HepG2 (cell line): ENCODE data around the gene PIGR. TPM values are rescaled to one million over a fixed set of nuclear protein-coding genes. Genes with fewer than 3 reads are reported as not detected.
A peak's percentile ranks its signal among the peaks of the same experiment; 100 is the strongest.

Experiments used
- CCDC6 ChIP-seq: sonication (generic); formaldehyde crosslinking; IDR thresholded peaks from 2 replicates; pipeline ENCODE4 v1.8.1; 2022; ENCODE audit warnings: mild to moderate bottlenecking, missing genetic modification reagents, moderate library complexity
- GABPB1 ChIP-seq: IDR thresholded peaks from 2 replicates; pipeline ENCODE4 v1.6.1; 2016; ENCODE audit warnings: mild to moderate bottlenecking, missing genetic modification reagents, moderate library complexity, missing compliant biosample characterization
- MAZ ChIP-seq, 2 experiments: sonication (generic) in 1 of 2; formaldehyde crosslinking in 1 of 2; IDR thresholded peaks; 2 replicates each; pipeline versions ENCODE4 v1.5.0 to v1.6.1; 2012 to 2020; ENCODE audit warnings: low read depth in 2 of 2, mild to moderate bottlenecking in 2 of 2, borderline replicate concordance in 1 of 2, improper control_type of control experiment in 1 of 2, low read length in 1 of 2, missing genetic modification reagents in 1 of 2, moderate library complexity in 1 of 2
- MED13 ChIP-seq: sonication (generic); formaldehyde crosslinking; IDR thresholded peaks from 2 replicates; pipeline ENCODE4 v1.5.0; 2020; ENCODE audit warnings: missing genetic modification reagents
- RAD21 ChIP-seq: fragments of 450-650 bp; formaldehyde crosslinking; IDR thresholded peaks from 2 replicates; pipeline ENCODE4 v1.5.0; 2020; ENCODE audit warnings: mild to moderate bottlenecking
- TRIM24 ChIP-seq: sonication (generic); formaldehyde crosslinking; IDR thresholded peaks from 2 replicates; pipeline ENCODE4 v1.8.0; 2022; ENCODE audit warnings: mild to moderate bottlenecking, missing genetic modification reagents
- ZC3H13 ChIP-seq: sonication (generic); formaldehyde crosslinking; IDR thresholded peaks from 2 replicates; pipeline ENCODE4 v1.8.1; 2023; ENCODE audit warnings: mild to moderate bottlenecking, missing genetic modification reagents, moderate library complexity
- ZFX ChIP-seq: sonication (generic); formaldehyde crosslinking; IDR thresholded peaks from 2 replicates; pipeline ENCODE4 v1.4.0; 2020; ENCODE audit warnings: mild to moderate bottlenecking, low read depth, missing genetic modification reagents, moderate library complexity
- ZNF441 ChIP-seq: sonication (generic); formaldehyde crosslinking; IDR thresholded peaks from 2 replicates; pipeline ENCODE4 v1.7.0; 2021; ENCODE audit warnings: missing genetic modification reagents, borderline replicate concordance
- ZNF451 ChIP-seq: sonication (generic); formaldehyde crosslinking; IDR thresholded peaks from 2 replicates; pipeline ENCODE4 v1.5.0; 2020; ENCODE audit warnings: mild to moderate bottlenecking, missing genetic modification reagents
- ZNF547 ChIP-seq: sonication (generic); formaldehyde crosslinking; IDR thresholded peaks from 2 replicates; pipeline ENCODE4 v1.5.1; 2020; ENCODE audit warnings: mild to moderate bottlenecking, missing genetic modification reagents
- ZNF552 ChIP-seq: sonication (generic); formaldehyde crosslinking; IDR thresholded peaks from 2 replicates; pipeline ENCODE4 v1.9.0; 2022; ENCODE audit warnings: missing genetic modification reagents, mild to moderate bottlenecking, borderline replicate concordance
- ZNF792 ChIP-seq: IDR thresholded peaks from 2 replicates; pipeline ENCODE4 v1.6.1; 2016
- polyA plus RNA-seq, 8 experiments: library from polyadenylated mRNA; depleted of rRNA in 3 of 8; stranded (reverse) in 7 of 8; unstranded in 1 of 8; fragments of >200 nt; fragmentation: Illumina TruSeq in 4 of 8; extraction: Trizol in 4 of 8; gene quantifications; 2 replicates each; pipeline versions ENCODE4 v1.2.1 to v1.2.3, GENCODE V29; 2011 to 2016; ENCODE audit warnings: low read depth in 4 of 8, missing spikeins in 1 of 8, mixed read lengths in 1 of 8; ENCODE audit not compliant: insufficient read depth in 1 of 8
- total RNA-seq, 5 experiments: library from RNA; depleted of rRNA; stranded (reverse); fragments of >200 nt; fragmentation: Illumina TruSeq; extraction: Trizol; gene quantifications; 2 replicates each; pipeline ENCODE4 v1.2.3, GENCODE V29; 2016; ENCODE audit warnings: low read depth in 1 of 5
- TF ChIP-seq, protein P1 (sequence below): sonication (generic); formaldehyde crosslinking; IDR thresholded peaks from 2 replicates; pipeline ENCODE4 v1.4.0; 2020; ENCODE audit warnings: missing genetic modification reagents, borderline replicate concordance
- TF ChIP-seq, protein P2 (sequence below): sonication (generic); formaldehyde crosslinking; IDR thresholded peaks from 2 replicates; pipeline ENCODE4 v1.4.0; 2020; ENCODE audit warnings: missing genetic modification reagents
- TF ChIP-seq, protein P3 (sequence below): sonication (generic); formaldehyde crosslinking; IDR thresholded peaks from 2 replicates; pipeline ENCODE4 v1.5.1; 2020; ENCODE audit warnings: mild to moderate bottlenecking, missing genetic modification reagents, moderate library complexity
- TF ChIP-seq, protein P4 (sequence below), 2 experiments: sonication (generic) in 1 of 2; formaldehyde crosslinking in 1 of 2; IDR thresholded peaks; 2 replicates each; pipeline versions ENCODE4 v1.6.1 to v1.9.0; 2014 to 2022; ENCODE audit warnings: antibody characterized with exemption in 1 of 2, borderline replicate concordance in 1 of 2, inconsistent platforms in 1 of 2, low read depth in 1 of 2, missing genetic modification reagents in 1 of 2

The PIGR gene
- total and polyA plus RNA-seq, 2 of the 13 experiments (the other 11 are each of a cell fraction or from before 2014, with no cell fraction given): not detected

DNA sequence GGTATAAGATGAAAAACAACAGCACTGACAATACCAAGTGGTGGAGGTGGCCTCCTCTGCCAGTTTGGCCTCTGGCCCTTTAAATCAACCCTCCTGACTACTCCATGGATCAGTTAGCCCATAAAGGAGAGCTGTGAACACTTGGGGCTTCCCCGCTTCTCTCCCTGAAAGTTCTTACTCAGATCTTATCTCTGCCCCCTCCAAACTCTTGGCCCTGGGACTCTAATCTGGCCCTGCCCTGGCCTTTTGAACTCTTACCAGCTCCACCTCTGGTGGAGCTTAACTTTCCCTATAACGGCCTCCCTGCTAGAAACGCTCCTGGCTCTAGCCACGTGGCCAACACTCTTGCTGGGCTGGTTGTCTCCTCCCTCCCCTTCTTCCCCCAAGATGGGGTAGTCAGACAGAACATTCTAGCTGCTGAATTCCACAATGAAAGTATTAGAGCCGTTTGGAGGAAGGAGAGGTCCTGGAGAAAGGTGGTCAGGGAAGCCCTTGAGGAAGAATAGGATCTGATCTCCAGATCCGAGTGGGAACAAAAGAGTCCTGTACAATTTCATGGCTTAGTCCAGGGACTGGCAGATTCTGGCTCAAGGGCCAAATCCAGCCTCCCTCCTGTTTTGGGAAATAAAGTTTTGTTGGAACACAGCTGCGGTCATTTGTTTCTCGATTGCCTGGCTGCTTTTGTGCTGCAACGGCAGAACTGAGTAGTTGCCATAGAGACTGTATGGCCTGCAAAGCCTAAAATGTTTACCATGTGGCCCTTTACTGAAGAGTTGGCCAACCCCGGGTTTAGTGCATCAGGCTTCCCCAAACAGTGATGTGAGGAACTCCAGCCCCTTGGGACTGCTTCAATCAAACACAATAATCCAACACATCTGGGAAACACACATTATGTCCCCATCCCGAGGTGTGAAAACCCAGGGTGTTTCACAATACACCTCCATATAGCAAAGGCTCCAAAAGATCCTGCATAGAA is 9.5 kb upstream of the PIGR start (continued):
- TF ChIP-seq, protein P1, sequence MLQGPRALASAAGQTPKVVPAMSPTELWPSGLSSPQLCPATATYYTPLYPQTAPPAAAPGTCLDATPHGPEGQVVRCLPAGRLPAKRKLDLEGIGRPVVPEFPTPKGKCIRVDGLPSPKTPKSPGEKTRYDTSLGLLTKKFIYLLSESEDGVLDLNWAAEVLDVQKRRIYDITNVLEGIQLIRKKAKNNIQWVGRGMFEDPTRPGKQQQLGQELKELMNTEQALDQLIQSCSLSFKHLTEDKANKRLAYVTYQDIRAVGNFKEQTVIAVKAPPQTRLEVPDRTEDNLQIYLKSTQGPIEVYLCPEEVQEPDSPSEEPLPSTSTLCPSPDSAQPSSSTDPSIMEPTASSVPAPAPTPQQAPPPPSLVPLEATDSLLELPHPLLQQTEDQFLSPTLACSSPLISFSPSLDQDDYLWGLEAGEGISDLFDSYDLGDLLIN: no peak
- TF ChIP-seq CCDC6: 0 out of 2 replicates have a peak, but pooled peaks have one; percentile 35
- TF ChIP-seq, protein P2, sequence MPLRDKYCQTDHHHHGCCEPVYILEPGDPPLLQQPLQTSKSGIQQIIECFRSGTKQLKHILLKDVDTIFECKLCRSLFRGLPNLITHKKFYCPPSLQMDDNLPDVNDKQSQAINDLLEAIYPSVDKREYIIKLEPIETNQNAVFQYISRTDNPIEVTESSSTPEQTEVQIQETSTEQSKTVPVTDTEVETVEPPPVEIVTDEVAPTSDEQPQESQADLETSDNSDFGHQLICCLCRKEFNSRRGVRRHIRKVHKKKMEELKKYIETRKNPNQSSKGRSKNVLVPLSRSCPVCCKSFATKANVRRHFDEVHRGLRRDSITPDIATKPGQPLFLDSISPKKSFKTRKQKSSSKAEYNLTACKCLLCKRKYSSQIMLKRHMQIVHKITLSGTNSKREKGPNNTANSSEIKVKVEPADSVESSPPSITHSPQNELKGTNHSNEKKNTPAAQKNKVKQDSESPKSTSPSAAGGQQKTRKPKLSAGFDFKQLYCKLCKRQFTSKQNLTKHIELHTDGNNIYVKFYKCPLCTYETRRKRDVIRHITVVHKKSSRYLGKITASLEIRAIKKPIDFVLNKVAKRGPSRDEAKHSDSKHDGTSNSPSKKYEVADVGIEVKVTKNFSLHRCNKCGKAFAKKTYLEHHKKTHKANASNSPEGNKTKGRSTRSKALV (CRISPR knock-in tag): no peak
- TF ChIP-seq ZNF547 (CRISPR knock-in tag): 0 out of 2 replicates have a peak, but pooled peaks have one; percentile 21
- TF ChIP-seq, protein P3, sequence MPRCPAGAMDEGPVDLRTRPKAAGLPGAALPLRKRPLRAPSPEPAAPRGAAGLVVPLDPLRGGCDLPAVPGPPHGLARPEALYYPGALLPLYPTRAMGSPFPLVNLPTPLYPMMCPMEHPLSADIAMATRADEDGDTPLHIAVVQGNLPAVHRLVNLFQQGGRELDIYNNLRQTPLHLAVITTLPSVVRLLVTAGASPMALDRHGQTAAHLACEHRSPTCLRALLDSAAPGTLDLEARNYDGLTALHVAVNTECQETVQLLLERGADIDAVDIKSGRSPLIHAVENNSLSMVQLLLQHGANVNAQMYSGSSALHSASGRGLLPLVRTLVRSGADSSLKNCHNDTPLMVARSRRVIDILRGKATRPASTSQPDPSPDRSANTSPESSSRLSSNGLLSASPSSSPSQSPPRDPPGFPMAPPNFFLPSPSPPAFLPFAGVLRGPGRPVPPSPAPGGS (CRISPR knock-in tag): no peak
- TF ChIP-seq MED13 (CRISPR knock-in tag): 0 out of 2 replicates have a peak, but pooled peaks have one; percentile 49
- peak; percentile 29; the same call in 1 of the 2 replicates for TF ChIP-seq ZFX (CRISPR knock-in tag)
- no peak for TF ChIP-seq MAZ (IDR thresholded peaks at IDR 0.05; ENCODE audit: borderline replicate concordance, low read depth, low read length)
- no peak for TF ChIP-seq MAZ (CRISPR knock-in tag; IDR thresholded peaks at IDR 0.05; ENCODE audit: low read depth)
- TF ChIP-seq ZNF792 (CRISPR knock-in tag): no peak
- TF ChIP-seq ZC3H13 (CRISPR knock-in tag): no peak
- TF ChIP-seq ZNF552: no peak
- no peak for TF ChIP-seq ZNF451 (CRISPR knock-in tag)
- TF ChIP-seq TRIM24 (CRISPR knock-in tag): no peak
- no peak for TF ChIP-seq ZNF441 (CRISPR knock-in tag)
- no peak for TF ChIP-seq GABPB1
- no peak for TF ChIP-seq RAD21 (CRISPR knock-in tag)
- TF ChIP-seq, protein P4, sequence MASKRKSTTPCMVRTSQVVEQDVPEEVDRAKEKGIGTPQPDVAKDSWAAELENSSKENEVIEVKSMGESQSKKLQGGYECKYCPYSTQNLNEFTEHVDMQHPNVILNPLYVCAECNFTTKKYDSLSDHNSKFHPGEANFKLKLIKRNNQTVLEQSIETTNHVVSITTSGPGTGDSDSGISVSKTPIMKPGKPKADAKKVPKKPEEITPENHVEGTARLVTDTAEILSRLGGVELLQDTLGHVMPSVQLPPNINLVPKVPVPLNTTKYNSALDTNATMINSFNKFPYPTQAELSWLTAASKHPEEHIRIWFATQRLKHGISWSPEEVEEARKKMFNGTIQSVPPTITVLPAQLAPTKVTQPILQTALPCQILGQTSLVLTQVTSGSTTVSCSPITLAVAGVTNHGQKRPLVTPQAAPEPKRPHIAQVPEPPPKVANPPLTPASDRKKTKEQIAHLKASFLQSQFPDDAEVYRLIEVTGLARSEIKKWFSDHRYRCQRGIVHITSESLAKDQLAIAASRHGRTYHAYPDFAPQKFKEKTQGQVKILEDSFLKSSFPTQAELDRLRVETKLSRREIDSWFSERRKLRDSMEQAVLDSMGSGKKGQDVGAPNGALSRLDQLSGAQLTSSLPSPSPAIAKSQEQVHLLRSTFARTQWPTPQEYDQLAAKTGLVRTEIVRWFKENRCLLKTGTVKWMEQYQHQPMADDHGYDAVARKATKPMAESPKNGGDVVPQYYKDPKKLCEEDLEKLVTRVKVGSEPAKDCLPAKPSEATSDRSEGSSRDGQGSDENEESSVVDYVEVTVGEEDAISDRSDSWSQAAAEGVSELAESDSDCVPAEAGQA (IDR thresholded peaks at IDR 0.05; ENCODE audit: low read depth): no peak
- TF ChIP-seq, protein P4 (CRISPR knock-in tag; IDR thresholded peaks at IDR 0.05; ENCODE audit: borderline replicate concordance): no peak
